ENCODE data around the gene MPP1.

DNA sequence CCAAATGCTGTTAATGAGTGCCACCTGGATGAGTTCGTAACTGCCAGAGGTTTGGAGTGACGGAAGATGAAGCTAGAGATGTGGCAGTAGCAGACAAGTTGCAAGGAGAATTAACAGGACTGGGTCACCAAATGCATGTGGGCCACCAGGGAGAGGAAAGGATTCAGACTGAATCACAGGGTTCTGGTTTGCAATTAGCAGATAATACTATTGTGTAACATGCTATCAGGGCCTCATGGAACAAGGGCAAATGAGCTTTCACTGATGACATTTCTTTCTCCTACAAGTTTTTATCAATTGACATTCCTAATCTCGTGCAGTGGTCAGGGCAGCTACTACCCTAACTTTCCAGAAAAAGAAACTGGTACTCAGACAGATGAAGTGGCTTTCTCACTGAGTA is 75.8 kb downstream of the MPP1 start:
- no peak for TF ChIP-seq CTCF (IDR thresholded peaks at IDR 0.05)
- TF ChIP-seq POLR2A (IDR thresholded peaks at IDR 0.05) = no peak
- TF ChIP-seq EP300 (IDR thresholded peaks at IDR 0.05) = no peak
- no peak for TF ChIP-seq POLR2AphosphoS5 (IDR thresholded peaks at IDR 0.05)

All from suprapubic skin (tissue), 4 donors.